PC-9 (cell line): Measurements from ENCODE around the gene SNTG2.

Experiments
- EZH2 ChIP-seq: fragments of 200-600 bp; sonication (generic); IDR thresholded peaks from 2 replicates; pipeline ENCODE4 v1.8.0; 2017; ENCODE audit warnings: antibody characterized with exemption, low read depth
- TF ChIP-seq, protein P1 (sequence below): fragments of 200-600 bp; sonication (generic); conservative IDR thresholded peaks from 2 replicates; pipeline ENCODE4 v1.6.1; 2017; ENCODE audit warnings: mixed run types, antibody characterized with exemption, mild to moderate bottlenecking, moderate library complexity

DNA sequence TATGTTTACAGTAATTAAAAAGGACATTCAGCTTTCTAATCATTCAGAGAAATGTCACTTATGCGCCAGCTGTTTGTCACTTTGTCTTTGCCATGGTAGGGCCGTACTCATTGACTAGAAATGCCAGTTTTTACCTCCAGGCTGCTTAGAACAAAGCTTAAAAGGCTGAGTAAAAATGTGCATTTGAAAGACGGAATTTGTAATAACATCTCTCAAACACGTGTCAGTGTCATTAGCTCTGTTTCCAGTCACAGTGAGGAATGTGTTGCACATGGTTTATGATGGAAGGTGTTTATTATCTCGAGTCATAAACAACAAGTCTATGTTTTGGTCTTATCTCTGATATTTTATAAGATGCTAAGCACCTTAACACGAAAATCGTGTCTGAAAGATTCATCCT, 118.2 kb downstream of the SNTG2 start:
- TF ChIP-seq, protein P1, sequence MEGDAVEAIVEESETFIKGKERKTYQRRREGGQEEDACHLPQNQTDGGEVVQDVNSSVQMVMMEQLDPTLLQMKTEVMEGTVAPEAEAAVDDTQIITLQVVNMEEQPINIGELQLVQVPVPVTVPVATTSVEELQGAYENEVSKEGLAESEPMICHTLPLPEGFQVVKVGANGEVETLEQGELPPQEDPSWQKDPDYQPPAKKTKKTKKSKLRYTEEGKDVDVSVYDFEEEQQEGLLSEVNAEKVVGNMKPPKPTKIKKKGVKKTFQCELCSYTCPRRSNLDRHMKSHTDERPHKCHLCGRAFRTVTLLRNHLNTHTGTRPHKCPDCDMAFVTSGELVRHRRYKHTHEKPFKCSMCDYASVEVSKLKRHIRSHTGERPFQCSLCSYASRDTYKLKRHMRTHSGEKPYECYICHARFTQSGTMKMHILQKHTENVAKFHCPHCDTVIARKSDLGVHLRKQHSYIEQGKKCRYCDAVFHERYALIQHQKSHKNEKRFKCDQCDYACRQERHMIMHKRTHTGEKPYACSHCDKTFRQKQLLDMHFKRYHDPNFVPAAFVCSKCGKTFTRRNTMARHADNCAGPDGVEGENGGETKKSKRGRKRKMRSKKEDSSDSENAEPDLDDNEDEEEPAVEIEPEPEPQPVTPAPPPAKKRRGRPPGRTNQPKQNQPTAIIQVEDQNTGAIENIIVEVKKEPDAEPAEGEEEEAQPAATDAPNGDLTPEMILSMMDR, result no peak
- TF ChIP-seq EZH2, result no peak
